Right lung (tissue), 5 donors: ENCODE results near the gene CAPN3. TPM values are rescaled to one million over a fixed set of nuclear protein-coding genes. Genes with fewer than 3 reads are reported as not detected.

ENCODE experiments used
- DNase-seq, 2 donors: peaks; one replicate each; pipeline ENCODE4 v3.0.0-alpha.2; 2013
- polyA plus RNA-seq, 5 donors: library from polyadenylated mRNA; unstranded; fragments of 120-200 nt; gene quantifications; one replicate each; pipeline versions ENCODE4 v1.2.1 to v1.2.3, GENCODE V29; 2013; ENCODE audit warnings: inconsistent platforms in 1 of 5, low replicate concordance in 1 of 5; ENCODE audit not compliant: insufficient read length in 5 of 5, insufficient read depth in 1 of 5

The CAPN3 gene
- polyA plus RNA-seq, 5 donors = 12.5 to 30.3 (median 16.7) TPM

DNA sequence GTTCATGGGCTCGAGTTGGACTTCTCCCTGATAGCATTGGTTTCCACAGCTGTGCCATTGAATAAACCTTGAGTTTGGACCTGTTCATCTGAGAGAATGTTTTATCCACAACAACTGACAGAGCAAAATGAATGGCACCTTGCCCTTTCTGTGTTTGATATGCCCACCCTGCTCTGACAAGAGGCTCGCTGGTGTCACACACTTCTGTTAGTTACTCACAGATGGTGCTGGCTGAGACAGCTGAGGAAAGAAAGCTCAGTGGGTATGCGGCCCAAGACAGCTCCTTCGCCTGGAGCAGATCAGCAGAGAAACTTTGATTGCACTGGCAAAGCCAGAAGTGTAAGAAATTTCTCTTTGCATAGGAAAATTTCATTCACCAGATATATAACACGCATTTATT lies 2.5 kb upstream of the CAPN3 start:
- DNase-seq = no peak

DNA sequence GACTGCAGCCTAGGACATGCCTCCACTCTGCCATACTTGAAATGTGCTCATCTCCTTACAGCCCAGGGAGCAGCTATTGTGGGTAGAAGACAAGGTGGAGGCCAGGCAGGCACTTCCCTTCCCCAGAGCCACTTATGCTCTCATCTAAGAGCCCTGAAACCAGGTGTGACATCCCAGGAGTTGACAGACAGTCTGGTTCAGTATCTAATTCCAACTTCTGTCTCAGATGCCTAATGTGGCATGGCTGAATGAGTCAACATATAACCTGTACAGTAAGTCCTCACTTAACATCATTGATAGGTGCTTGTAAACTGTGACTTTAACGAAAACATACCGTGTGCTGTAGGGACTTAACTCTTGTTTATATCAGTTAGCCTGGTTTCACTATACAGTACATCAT lies 1.2 kb upstream of the CAPN3 start:
- no peak for DNase-seq

DNA sequence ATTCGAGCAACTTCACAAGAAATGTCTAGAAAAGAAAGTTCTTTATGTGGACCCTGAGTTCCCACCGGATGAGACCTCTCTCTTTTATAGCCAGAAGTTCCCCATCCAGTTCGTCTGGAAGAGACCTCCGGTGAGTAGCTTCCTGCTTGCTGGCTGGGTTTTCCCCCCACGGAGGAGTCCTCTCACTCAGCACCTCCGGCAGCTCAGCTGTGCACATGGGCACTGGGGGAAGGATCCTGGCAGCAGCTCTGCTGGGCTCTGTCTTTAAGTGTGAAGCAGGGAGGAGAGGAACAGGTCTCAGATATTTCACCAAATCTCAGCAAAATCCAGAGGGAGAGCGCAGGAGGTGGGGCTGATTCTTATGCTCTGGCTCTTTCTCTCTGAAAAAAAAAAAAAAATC lies 684 bp downstream of the CAPN3 start:
- DNase-seq = no peak

DNA sequence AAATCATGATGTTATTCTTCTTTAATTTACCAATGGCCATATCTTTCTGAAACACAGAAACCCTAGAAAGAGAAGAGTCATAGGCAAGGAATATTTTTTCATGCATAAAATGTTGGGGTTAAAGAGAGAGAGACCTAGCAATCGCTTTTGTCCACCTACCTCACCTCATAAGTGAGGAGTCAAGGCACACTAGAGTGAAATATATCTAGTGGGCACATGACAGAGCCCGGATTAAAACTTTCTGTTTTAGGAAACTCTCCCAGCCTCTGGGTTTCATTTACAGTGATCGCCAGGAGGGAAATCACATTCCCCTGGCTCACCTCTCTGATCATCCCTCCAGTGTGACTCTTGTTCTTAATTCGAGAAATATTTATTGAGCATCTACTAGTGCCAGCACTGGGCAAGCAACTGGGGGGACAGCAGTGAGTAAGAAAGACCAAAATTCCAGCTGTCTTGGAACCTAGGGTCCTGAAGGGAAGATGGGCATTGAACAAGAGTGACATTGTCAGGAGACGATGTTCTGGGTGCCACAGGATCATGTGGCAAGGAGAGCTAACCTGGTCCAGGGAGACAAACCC lies 1.3 kb downstream of the CAPN3 start:
- no peak for DNase-seq

DNA sequence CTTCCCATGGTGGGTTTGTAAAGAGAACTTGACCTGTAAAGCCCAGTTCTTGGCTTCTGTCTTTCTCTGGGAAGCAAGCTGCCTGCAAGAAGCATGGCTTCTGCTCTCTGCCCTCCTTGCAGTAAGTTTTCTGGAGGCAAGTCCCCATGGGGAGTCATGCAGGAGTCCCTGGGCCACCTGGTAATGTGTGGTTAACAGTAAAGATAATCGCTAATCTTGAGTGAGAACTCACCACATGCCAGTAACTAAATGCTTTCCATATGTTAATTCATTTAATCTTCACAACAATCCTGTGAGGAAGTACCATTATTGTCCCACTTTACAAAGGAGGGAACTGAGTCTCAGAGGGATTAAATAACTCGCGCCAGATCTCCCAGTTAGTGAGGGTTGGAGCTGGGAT lies 4.2 kb downstream of the CAPN3 start:
- DNase-seq = no peak

DNA sequence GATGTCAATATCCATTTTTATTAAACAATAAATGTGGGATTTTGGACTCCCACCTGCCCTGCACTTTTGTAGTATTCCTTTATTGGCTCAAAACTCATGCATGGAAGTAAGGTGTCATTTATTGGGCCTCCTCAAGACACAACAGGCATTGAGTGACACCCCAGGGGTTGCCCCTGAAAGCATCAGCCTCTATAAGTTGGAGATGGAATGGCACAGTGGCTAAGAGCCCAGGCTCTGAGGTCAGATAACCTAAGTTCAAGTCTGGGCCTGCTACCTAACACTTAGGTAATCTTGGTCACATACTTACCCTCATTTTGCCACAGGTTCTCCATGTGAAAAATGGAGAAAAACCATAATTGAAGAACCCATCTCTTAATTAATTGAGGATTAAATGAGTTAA lies 4.6 kb downstream of the CAPN3 start:
- no peak for DNase-seq

DNA sequence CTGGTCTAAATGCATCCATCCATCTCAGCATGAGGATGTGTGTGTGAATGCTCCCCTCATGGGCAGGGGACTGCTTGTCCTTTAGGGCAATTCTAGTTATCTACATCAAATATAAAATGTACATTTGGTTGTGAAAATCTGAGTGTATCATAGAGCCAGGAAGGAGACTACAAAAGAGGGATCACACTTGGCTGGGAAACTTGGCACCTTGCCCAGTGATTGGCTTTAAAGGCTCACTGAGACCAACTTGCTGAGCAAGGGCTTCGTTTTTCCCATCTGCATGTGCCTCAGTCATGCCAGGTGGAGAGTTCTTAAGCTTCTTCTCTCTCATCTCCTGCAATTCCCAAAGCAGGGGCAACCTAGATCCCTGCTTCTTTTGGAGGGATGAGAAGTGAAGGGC lies 5.2 kb downstream of the CAPN3 start:
- DNase-seq = no peak

DNA sequence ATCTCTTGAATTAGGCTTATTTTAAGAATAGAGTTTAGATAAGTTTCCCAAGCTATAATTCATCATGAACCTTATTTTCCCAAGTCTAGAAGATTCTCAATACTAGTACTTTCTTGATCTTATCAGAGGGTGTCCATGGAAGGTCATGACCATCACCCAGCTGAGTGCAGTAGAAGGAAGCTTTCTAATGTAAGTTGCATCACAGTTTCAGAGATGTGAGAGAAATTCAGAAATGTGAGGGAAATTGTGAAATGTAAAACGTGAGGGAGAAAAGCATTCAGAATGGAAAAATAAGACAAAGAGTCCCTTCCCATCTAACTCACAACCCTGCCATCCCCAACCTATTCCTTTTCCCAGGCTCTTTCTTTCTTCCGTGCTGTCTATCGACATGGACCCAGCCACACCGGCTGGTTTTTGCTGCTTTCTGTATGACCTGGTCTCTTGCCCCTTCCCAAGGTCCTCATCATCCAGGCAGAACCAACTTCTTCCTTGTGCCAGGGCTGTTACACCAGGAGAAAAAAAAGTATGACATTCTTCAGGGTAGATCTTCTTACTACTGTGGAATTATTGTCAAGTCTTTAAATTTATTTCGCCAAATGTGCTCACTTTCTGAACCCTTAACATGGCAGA lies 6.7 kb downstream of the CAPN3 start:
- no peak for DNase-seq

DNA sequence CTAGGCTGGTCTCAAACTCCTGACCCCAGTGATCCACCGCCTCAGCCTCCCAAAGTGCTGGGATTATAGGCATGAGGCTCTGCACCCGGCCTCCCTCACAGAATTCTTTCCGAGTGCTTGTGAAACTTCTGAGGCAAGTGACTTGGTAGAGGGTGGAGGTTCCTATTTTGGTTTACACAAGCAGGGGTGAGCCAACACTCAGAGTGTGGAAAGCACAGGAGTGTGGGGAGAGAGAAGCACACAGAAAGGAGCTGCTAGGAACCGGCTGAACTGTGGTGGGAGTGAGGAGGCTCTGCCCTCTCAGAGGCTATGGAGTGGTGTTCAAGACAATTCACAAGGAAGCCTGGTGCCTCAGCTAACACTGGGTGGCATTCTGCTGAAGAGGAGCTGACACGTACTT lies 7.7 kb downstream of the CAPN3 start:
- no peak for DNase-seq

DNA sequence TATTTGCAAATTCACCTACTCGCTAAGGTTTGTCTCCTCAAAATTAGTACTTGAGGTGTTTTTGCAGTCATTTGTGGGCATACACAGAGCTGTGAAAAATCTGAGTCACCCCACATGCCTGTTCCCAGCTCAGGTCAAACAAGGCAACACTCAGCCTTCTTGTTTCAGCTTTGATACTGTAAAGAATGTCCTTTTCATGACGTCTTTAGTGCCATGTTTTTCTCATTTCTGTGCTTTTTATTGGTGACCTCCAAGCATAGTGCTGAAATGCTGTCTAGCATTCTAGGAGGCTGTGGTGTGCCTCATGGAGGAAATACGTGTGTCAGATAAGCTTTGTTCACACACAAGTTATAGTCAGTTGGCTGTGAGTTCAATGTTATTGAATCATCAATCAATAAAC lies 8.8 kb downstream of the CAPN3 start:
- no peak for DNase-seq

DNA sequence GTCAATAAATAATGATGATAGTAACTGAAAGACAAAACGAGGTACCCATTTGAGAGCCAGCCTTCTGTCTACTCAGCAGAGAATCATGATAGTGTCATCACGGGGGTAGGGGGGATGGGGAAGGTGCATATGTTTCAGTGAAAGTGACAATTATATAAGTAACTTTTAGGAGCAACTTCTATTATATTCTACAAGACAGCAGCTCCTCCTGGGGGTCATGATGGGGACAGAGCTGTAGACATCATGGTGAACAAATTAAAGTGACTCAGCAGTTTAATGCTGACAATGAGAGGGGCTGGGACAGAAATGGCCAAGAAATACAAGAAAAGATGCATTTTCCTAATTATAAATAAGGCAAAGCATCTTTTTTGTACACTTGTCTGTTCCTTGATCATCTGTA lies 11.8 kb downstream of the CAPN3 start:
- DNase-seq = no peak

DNA sequence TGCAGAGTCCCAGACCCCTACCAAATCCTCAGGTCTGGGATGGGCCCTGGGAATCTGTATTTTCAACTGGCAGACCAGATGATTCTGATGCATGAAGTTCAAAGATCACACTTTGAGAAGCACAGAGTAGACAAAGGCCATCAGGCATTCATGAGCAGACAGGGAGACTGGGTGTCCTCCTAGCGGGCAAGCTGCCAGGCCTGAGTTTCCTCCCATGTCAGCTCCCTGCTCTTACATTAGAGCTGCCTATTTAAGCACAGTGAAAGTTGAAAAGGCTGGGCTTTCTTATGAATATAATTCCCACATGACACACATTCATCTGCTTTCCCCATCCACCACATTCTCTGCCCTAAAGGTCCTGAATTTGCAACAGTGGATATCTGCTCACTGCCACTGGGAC lies 14.0 kb downstream of the CAPN3 start:
- DNase-seq = no peak

DNA sequence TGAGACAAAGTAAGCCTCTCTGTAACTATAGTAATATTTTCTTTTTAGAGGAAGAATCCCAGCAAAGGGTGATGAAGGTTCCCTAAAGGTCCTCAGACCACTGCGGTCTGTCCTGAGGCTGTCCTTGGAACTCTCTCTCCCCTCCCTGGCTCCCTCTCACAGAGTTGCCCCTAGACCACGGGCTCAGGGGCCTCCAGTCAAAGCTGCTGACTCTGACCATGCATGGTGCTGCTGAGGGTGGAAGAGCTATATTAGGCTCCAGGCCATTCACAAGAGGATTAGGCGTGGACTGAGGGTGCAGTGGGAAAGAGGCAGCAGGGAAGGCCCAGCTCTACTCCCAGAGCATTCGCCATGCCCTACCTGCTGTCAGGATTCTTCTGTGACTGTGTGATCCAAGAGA lies 14.6 kb downstream of the CAPN3 start:
- DNase-seq = no peak

DNA sequence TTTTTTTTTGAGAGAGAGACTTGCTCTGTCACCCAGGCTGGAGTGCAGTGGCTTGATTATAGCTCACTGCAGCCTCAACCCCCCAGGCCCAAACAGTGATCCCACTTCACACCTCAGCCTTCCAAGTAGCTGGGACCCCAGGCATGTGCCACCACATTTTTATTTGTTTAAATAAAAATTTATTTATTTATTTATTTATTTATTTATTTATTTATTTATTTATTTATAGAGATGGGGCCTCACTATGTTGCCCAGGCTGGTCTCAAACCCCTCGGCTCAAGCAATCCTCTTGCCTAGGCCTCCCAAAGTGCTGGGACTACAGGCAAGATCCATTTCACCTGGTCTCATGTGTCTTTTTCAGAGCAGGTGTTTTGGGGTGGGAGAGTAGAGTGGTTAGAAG lies 15.5 kb downstream of the CAPN3 start:
- DNase-seq = no peak

DNA sequence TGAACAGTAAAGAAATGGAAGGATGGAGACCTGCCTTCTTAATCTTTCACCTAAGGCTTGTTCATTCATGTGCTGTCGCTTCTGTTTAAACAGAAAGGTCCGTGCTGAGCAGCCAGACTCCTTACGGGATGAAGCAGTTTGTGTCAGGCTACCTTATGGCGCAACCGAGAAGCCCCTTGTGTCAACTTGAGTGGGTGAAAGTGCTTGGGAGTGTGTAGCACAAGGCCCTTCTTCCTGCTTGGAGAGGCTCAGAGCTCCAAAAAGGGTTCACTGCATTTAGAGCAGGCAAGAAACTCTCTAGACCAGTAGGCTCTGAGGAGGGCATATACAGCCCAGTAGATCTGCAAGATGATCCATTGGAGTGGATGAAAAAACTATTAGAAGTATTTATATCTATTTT lies 16.0 kb downstream of the CAPN3 start:
- no peak for DNase-seq

DNA sequence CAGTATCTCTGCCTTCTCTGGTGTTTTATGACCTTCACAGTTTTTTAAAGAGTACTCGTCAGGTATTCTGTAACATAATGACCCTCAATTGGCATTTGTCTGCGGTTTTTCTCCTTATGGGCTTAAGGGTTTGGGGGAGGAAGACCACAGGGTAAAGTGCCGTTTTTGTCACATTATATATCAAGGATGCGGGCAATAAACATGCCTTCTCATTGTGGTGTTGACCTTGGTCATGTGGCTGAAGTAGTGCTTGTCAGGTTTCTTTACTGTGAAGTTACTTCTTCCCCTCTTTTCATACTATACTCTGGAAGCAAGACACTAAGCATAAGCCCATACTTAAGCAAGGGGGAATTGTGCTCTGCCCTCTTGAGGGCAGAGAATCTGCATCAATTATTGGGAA lies 16.6 kb downstream of the CAPN3 start:
- DNase-seq = no peak

DNA sequence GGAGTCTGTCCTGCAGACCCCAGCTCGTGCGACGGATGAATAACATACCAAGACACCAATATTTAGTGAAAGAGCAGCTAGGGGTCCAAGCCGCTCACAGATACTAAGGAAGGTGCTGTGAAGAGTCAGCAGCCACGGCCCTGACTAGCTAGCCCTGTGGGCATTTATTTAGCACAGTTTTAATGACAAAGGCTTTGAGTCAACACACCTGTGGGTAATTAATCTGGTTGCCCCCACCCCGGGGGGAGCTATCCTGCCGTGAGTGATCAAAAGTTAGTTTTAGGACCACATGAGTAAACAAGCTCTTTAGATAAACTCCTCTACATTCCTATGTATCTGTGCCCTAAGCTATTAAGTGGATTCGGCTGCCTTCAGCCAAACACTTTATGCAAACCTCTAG lies 18.7 kb downstream of the CAPN3 start:
- DNase-seq = no peak

DNA sequence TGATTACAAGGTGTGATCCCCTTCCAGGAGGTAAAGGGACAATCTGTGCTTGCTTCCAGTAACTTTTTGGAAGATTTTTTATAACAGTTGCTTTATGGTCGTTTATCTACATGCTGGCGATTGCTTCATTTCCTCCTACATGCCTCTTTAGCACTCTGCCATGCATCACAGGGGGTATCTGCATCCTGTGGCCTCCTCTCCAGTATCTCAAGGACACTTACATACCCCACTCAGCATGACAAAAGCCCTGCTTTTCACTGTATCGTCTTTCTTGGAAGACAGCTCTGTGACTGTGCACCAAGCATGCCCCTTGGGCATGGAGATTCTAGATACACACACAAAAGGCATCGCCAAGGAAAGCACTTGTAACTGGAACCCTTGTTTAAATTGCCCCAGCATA lies 25.3 kb downstream of the CAPN3 start:
- no peak for DNase-seq

DNA sequence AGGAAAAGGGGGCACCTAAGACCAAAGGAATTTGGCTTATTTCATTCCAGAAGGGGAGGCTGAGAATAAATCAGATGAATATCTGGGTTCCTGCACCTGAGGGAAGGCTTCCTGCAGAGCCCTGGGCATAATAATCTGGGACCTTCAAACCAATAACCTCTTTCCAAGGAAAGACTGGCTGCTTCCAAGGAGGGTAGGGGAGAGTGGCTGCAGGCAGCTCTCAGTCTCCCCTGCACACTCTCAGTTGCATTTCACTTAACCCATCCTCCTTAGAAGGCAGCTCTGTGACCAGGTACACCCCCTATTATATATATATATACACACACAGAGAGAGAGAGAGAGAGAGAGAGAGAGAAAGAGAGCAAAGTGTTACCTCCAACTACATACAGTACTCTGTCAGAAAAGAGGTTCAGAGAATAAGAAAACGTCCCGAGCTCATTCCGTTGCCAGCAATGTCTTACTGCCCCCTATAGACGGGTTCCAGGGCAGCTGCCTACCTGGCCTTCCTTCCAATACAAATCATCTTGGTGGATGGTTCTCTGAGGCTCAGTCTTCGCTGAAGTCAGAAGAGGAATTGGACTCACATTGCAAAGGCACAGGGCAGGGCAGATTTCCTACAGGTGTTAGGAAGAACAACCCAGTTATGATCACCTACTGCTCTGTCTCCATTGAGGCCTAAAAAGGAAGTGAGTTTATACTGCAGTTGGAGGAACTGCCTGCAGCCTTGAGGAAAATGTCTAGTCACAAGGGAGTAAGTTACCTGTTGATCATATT lies 26.1 kb downstream of the CAPN3 start:
- no peak for DNase-seq

DNA sequence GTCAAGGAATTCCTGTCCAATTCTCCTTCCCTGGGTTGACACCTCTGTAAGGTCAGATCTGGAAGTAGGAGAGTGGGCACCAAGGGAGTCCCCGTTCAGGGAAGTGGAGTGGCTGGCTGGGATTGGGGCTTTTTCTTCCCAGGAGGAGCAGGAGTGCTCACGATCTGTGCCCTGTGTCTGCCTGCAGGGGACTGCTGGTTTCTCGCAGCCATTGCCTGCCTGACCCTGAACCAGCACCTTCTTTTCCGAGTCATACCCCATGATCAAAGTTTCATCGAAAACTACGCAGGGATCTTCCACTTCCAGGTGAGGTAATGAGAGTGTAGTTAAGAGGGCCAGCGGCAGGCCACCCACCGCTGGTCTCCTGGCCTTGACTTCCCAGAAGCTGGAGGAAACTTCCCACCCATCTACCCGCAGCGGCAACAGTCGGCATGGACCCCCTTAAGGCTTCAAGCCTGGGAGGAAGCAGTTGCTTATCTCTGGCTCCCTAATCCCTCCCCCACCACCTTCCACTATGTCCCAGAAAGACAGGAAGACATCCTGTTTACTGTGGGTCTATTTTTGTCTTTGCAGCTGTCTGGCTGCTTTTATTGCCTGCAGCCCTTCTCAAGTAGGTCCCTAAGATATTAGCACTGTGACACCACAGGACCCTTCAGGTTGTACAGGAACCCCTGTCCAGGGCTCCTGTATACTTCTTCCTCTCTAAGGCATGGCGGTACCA lies 26.8 kb downstream of the CAPN3 start:
- DNase-seq = no peak

DNA sequence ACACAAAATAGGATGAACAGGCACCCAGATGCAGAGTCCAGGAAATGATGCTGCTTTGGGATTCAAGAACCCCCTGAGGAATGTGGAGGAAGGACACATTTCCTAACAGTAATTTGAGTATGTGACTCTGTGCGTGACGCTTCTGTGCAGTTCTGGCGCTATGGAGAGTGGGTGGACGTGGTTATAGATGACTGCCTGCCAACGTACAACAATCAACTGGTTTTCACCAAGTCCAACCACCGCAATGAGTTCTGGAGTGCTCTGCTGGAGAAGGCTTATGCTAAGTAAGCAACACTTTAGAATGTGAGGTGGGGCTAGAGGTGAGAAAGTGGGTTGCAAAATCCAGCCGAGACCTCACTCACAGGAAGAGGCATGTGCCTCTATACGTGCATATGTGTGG lies 28.3 kb downstream of the CAPN3 start:
- DNase-seq = no peak

DNA sequence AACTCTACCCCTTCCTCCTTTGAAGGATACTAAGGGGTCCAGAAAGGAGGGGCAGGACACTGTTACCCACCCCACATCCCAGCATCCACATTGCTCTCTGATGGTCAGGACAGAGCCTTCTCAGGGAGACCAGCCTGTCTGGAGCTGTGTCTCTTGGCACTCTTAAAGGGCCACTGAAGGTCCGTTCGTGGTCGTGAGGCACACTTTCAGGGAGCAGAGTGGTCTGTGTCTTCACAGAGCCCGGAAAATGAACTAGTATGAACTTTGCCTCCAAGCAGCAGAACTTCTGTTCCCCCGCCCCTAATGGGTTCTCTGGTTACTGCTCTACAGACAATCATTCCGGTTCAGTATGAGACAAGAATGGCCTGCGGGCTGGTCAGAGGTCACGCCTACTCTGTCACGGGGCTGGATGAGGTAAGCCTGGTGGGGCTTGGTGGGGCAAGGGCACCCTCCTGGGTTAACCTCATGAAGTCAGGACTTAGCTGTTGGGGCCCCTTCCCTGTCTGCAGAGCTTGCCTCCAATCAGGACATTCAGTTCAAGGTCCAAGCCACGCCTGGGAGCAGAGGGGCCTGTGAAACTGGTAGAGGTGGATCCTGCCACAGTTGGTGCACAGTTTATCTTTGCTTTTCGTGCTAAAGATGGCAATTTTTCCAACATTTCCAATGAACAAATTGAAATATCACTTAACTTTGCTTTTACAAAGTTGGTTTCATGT lies 33.2 kb downstream of the CAPN3 start:
- no peak for DNase-seq
